HG03139 (cell line): ENCODE data around the gene HSD11B1.

Experiments
- ATAC-seq: cut with Tn5 transposase; IDR thresholded peaks from one replicate; pipeline ENCODE4 v1.9.1; 2021; ENCODE audit not compliant: unreplicated experiment

HSD11B1 gene

GRCh38 chr1:209780268-209780667 lies 75.6 kb downstream of the HSD11B1 start:
- no peak for ATAC-seq

- ATAC-seq = no peak
Measured at GRCh38 chr1:209783386-209783785, 78.7 kb downstream of the HSD11B1 start.
